Lung (tissue), 12 donors: ENCODE measurements around the gene NOS1. TPM values are rescaled to one million over a fixed set of nuclear protein-coding genes. Genes with fewer than 3 reads are reported as not detected.

Experiments used
- ATAC-seq: fragments of 200-7000 bp; cut with Tn5 transposase; one replicate; pipeline ENCODE4 v1.9.1; 2020; ENCODE audit warnings: moderate number of reproducible peaks; ENCODE audit not compliant: insufficient read depth, low FRiP score
- DNase-seq, 3 donors: peaks; one replicate each; pipeline ENCODE4 v3.0.0-alpha.2; 2013 to 2017
- H3K27ac ChIP-seq, 2 donors: one replicate each; pipeline ENCODE4 v1.5.1; 2013; ENCODE audit warnings: mild to moderate bottlenecking in 2 of 2, moderate library complexity in 2 of 2, control low read depth in 1 of 2, inconsistent platforms in 1 of 2, low read depth in 1 of 2, low read length in 1 of 2
- H3K27me3 ChIP-seq, 3 donors: one replicate each; pipeline ENCODE4 v1.5.1; 2013; ENCODE audit warnings: low read length in 2 of 3; ENCODE audit not compliant: control insufficient read depth in 3 of 3, insufficient read depth in 3 of 3
- H3K36me3 ChIP-seq, 4 donors: one replicate each; pipeline ENCODE4 v1.5.1; 2013; ENCODE audit warnings: low read length in 4 of 4, mild to moderate bottlenecking in 1 of 4, moderate library complexity in 1 of 4; ENCODE audit not compliant: control insufficient read depth in 4 of 4, insufficient read depth in 4 of 4
- H3K4me1 ChIP-seq, 5 donors: one replicate each; pipeline ENCODE4 v1.5.1; 2013; ENCODE audit warnings: low read length in 5 of 5, mild to moderate bottlenecking in 2 of 5, moderate library complexity in 1 of 5; ENCODE audit not compliant: control insufficient read depth in 5 of 5, insufficient read depth in 5 of 5
- H3K4me3 ChIP-seq: one replicate; pipeline ENCODE4 v1.5.1; 2013; ENCODE audit warnings: mild to moderate bottlenecking, control low read depth, moderate library complexity
- H3K9ac ChIP-seq, 2 donors: one replicate each; pipeline ENCODE4 v1.5.1; 2013; ENCODE audit warnings: low read length in 2 of 2, control low read depth in 1 of 2; ENCODE audit not compliant: insufficient read depth in 1 of 2
- H3K9me3 ChIP-seq, 4 donors: one replicate each; pipeline ENCODE4 v1.5.1; 2013; ENCODE audit warnings: low read length in 3 of 4, mild to moderate bottlenecking in 1 of 4, moderate library complexity in 1 of 4; ENCODE audit not compliant: control insufficient read depth in 4 of 4, insufficient read depth in 3 of 4
- WGBS, 2 donors: extraction: QIAGEN DNeasy Blood & Tissue Kit; methylation state at CpG; one replicate each; pipeline ENCODE4 v1.1.7; 2013; 5-methylcytosine and 5-hydroxymethylcytosine counted together
- polyA plus RNA-seq, 2 donors: library from polyadenylated mRNA; stranded (reverse); fragments of 200-250 nt; gene quantifications; one replicate each; pipeline ENCODE4 v1.2.1, GENCODE V29; 2013
- total RNA-seq, 2 donors: library from RNA; depleted of rRNA in 1 of 2; stranded (reverse); fragments of >200 nt in 1 of 2; gene quantifications; one replicate each; pipeline ENCODE4 v1.2.1, GENCODE V29; 2014 to 2021
- TF ChIP-seq, protein P1 (sequence below): IDR thresholded peaks from 2 replicates; pipeline ENCODE4 v1.5.1; 2012; ENCODE audit warnings: mild to moderate bottlenecking; ENCODE audit errors: control extremely low read depth, extremely low read depth
- donor health status: control.
- donor health status: control.
- donor health status: Bipolar disorder and iron deficiency.
- donor health status: healthy.
- donor health status: DM: yes; HTN: yes; CAD: no.

NOS1 gene
- total and polyA plus RNA-seq, 4 donors = 0.25 to 2.4 (median 0.74) TPM

DNA sequence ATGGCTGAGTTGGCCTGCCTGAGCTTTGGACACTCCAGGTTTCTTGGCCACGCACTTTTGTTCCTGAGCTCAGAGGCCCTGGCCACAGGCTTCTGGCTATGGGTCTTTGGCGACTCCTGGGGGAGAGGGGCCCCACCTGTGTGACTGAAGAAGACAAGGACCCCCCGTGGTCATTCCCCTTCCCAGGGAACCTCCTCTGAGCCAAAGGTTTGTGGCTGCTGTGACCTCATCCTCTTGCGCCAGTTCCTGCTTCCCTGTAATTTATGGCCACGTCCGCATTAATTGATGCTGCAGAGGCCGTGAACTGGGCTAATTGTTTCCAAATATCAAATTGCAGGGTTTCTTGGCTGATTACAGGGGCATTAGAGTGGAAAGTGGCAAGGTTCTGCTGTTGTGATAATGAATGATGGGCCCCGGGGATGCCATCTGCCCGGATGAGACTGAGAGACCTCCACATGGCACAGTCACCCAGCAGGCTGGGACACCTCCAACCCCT lies 27.6 kb upstream of the NOS1 start:
- H3K27me3 ChIP-seq = peaks cover 0 to 3% (median 0%) of the 10 kb centered on the region in 3 donors
- H3K9me3 ChIP-seq = peaks cover 0 to 4% (median 0%) of the 10 kb centered on the region in 4 donors
- DNase-seq (no peak), ATAC-seq (no peak)
- H3K27ac ChIP-seq = no peak overlapping the region
- TF ChIP-seq, protein P1, sequence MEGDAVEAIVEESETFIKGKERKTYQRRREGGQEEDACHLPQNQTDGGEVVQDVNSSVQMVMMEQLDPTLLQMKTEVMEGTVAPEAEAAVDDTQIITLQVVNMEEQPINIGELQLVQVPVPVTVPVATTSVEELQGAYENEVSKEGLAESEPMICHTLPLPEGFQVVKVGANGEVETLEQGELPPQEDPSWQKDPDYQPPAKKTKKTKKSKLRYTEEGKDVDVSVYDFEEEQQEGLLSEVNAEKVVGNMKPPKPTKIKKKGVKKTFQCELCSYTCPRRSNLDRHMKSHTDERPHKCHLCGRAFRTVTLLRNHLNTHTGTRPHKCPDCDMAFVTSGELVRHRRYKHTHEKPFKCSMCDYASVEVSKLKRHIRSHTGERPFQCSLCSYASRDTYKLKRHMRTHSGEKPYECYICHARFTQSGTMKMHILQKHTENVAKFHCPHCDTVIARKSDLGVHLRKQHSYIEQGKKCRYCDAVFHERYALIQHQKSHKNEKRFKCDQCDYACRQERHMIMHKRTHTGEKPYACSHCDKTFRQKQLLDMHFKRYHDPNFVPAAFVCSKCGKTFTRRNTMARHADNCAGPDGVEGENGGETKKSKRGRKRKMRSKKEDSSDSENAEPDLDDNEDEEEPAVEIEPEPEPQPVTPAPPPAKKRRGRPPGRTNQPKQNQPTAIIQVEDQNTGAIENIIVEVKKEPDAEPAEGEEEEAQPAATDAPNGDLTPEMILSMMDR = no peak
- H3K4me3 ChIP-seq = no peak overlapping the region
- no peak overlapping the region for H3K9ac ChIP-seq
- no peaks in the 10 kb centered on the region for H3K4me1 ChIP-seq
- WGBS, 2 donors = 61 to 71% methylated on average over 9 of the region's 9 CpGs
- no peaks in the 10 kb centered on the region for H3K36me3 ChIP-seq

- H3K9me3 ChIP-seq = peaks cover 0 to 2% (median 0%) of the 10 kb centered on the region in 4 donors
- no peak overlapping the region for H3K27ac ChIP-seq
- H3K4me3 ChIP-seq = no peak overlapping the region
- WGBS, 2 donors = 75 to 81% methylated on average over 8 of the region's 8 CpGs
- H3K4me1 ChIP-seq = no peaks in the 10 kb centered on the region
- ATAC-seq (no peak), DNase-seq (no peak)
- TF ChIP-seq, protein P1 = no peak
- H3K27me3 ChIP-seq = peaks cover 0 to 3% (median 0%) of the 10 kb centered on the region in 3 donors
- no peak overlapping the region for H3K9ac ChIP-seq
- H3K36me3 ChIP-seq = no peaks in the 10 kb centered on the region
These were observed 26.4 kb upstream of the NOS1 start for GRCh38 chr12:117387832-117388231.

GRCh38 chr12:117384735-117385134 lies 23.3 kb upstream of the NOS1 start:
- ATAC-seq (no peak), DNase-seq (no peak)
- H3K27me3 ChIP-seq = peaks cover 0 to 3% (median 0%) of the 10 kb centered on the region in 3 donors
- no peak overlapping the region for H3K9ac ChIP-seq
- H3K36me3 ChIP-seq = no peaks in the 10 kb centered on the region
- TF ChIP-seq, protein P1 = no peak
- 78 to 80% methylated on average over 7 of the region's 7 CpGs for WGBS, 2 donors
- H3K4me3 ChIP-seq = no peak overlapping the region
- H3K9me3 ChIP-seq = no peaks in the 10 kb centered on the region
- no peaks in the 10 kb centered on the region for H3K4me1 ChIP-seq
- no peak overlapping the region for H3K27ac ChIP-seq

- peaks cover 0 to 3% (median 0%) of the 10 kb centered on the region in 3 donors for H3K27me3 ChIP-seq
- H3K9me3 ChIP-seq = peaks cover 0 to 2% (median under 1%) of the 10 kb centered on the region in 4 donors
- ATAC-seq = no peak
- H3K4me3 ChIP-seq = no peak overlapping the region
- no peak overlapping the region for H3K9ac ChIP-seq
- no peak for DNase-seq
- TF ChIP-seq, protein P1 = no peak
- no peaks in the 10 kb centered on the region for H3K36me3 ChIP-seq
- no peaks in the 10 kb centered on the region for H3K4me1 ChIP-seq
- WGBS, 2 donors = 84 to 91% methylated on average over 1 of the region's 1 CpG
- no peak overlapping the region for H3K27ac ChIP-seq
These were observed 18.7 kb upstream of the NOS1 start for GRCh38 chr12:117380083-117380482.
